H1 (cell line): ENCODE results near the gene ALOX5AP. TPM values are rescaled to one million over a fixed set of nuclear protein-coding genes. Genes with fewer than 3 reads are reported as not detected.

ENCODE experiments used
- BRCA1 ChIP-seq: IDR thresholded peaks from 2 replicates; pipeline ENCODE4 v1.6.1; 2012; ENCODE audit warnings: low read depth, low read length, improper control_type of control experiment
- HDAC6 ChIP-seq: IDR thresholded peaks from one replicate; pipeline ENCODE4 v1.7.1; 2012; ENCODE audit warnings: low read depth, mild to moderate bottlenecking, inconsistent platforms, low read length, moderate library complexity
- RBBP5 ChIP-seq: IDR thresholded peaks from 2 replicates; pipeline ENCODE4 v1.7.1; 2012; ENCODE audit warnings: low read depth, mild to moderate bottlenecking, inconsistent platforms, low read length, moderate library complexity, borderline replicate concordance
- polyA plus RNA-seq, 7 experiments: library from polyadenylated mRNA; depleted of rRNA in 3 of 7; stranded (reverse) in 5 of 7; unstranded in 2 of 7; fragments of >200 nt in 5 of 7; fragments of 200-250 nt in 2 of 7; gene quantifications; 1 replicate in 5 of 7; 2 replicates in 1 of 7; 4 replicates in 1 of 7; pipeline versions ENCODE4 v1.2.1 to v1.2.3, GENCODE V29; 2011 to 2013; ENCODE audit warnings: missing spikeins in 2 of 7, mixed read lengths in 2 of 7
- total RNA-seq: library from RNA; stranded (reverse); fragmentation: NEBNext Ultra II Directional; extraction: Animal tissue kit (Norgen Biotek cat#: 25700); gene quantifications from 2 replicates; pipeline ENCODE4 v1.2.1, GENCODE V29; 2021

ALOX5AP gene
- total and polyA plus RNA-seq, 2 of the 8 experiments (the other 6 are each of a cell fraction or from before 2014, with no cell fraction given) = not detected

- TF ChIP-seq RBBP5 = no peak
- no peak for TF ChIP-seq BRCA1
- TF ChIP-seq HDAC6 = no peak
These were observed 9.2 kb upstream of the ALOX5AP start (continued) for GRCh38 chr13:30726192-30726591.
